HG02973 (cell line): ENCODE measurements around the gene SMKR1.
A peak's percentile ranks its signal among the peaks of the same experiment; 100 is the strongest.
"Not testable (repeated sequence)": the region's sequence is repeated elsewhere in the genome, so short reads cannot be mapped to it uniquely, and the experiment has no call there.

Experiments used
- ATAC-seq: cut with Tn5 transposase; IDR thresholded peaks from one replicate; pipeline ENCODE4 v1.9.1; 2021; ENCODE audit warnings: moderate library complexity; ENCODE audit not compliant: unreplicated experiment

The SMKR1 gene

DNA sequence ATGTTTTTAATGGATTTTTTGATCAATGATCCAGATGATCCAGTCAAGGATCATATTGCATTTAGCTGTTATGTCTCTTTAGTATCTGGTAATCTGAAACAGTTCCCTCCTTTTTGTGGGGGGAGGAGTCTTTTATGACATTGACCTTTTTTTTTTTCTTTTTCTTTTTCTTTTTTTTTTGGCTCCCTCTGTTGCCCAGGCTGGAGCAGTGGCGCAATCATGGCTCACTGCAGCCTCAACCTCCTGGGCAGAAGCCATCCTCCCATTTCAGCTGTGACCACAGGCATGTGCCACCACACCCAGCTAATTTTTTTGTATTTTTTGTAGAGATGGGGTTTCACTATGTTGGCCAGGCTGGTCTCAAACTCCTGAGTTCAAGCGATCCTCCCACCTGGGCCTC, 22.1 kb downstream of the SMKR1 start:
- not testable (repeated sequence) for ATAC-seq

DNA sequence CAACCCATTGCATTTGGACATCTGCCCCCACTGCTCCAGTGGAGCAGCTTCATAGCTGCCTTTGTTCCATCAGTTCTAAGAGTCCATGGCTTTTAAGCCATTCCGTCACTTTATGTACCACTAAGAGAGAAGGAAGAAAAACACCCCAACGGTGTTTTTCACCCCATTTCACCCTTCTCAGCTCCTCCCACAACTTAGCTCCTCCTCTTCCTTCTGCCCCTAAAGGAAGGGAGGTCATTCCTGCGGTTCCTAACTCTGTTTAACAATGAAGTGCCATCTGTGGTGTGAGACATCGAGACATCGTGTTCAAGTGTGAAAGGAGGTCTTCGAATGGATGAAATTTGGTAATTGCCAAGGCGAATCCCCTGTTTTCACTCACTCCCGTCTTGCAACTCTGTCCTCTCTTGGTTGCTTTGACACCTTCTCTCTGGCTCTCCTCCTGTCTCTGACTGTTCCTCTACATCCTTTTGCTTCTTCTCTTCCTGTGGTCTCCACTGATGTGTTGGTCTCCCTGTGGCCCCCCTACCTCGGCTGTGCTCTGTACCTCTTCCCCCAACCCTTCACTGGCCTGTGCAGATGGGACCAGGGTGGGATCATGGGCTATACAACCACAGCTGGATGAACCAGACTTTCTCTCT, 23.0 kb downstream of the SMKR1 start:
- no peak for ATAC-seq

DNA sequence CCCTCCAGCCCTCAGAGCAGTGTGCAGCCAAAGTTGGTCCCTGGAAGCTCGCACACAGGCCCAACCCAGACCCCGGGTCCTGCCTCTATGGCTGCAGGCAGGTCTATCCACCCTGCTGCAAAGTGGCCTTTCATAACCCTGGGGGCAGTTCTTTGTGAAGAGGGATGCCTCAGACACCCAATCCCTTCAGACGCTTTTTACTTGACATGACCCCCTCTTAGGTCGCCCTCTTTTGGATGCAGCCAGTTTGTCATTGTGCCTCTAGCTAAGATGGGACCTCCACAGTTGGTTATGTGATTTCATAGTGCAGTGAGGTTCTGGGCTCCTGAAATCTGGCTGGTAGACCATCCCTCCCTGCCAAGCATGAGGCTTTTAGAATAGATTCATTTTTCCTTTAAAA, 27.3 kb downstream of the SMKR1 start:
- ATAC-seq: no peak

DNA sequence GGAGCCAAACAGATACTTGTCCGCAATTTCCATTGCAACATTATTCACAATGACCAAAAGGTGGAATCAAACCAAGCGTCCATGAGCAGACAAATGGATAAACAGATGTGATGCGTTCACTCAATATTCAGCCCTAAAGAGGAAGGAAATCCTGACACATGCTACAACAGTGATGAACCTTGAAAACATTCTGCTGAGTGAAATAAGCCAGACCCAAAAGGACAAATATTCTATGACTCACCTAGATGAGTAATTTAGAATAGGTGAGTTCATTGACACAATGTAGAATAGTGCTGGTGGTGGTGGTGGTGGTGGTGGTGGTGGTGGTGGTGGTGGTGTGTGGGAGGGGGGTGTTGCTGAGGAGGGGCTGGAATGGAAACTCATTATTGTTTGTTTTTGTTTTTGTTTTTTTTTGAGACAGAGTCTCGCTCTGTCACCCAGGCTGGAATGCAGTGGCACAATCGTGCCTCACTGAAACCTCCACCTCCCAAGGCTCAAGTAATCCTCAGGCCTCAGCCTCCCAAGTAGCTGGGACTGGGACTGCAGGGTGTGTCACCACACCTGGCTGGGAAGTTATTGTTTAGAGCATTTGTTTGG, 28.6 kb downstream of the SMKR1 start:
- ATAC-seq: peak; percentile 53

DNA sequence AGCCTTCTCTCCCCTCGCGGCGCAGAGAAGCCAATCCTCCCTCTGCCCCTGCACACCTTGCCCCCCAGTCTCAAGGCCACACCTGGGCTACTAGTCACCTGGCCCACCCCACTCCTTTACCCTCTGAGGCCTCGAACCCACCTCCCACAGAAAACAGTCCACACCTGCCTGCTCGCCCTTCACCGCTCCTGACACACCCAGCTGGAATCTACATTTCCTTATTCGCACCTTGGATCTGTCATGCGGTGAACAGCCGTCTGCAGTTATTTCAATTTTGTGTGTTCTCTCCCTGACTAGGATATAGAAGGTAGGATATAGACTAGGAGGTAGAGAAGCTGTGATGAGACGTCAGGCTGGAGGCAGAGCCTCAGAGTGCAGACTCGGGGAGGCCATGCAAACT, 29.4 kb downstream of the SMKR1 start:
- no peak for ATAC-seq

DNA sequence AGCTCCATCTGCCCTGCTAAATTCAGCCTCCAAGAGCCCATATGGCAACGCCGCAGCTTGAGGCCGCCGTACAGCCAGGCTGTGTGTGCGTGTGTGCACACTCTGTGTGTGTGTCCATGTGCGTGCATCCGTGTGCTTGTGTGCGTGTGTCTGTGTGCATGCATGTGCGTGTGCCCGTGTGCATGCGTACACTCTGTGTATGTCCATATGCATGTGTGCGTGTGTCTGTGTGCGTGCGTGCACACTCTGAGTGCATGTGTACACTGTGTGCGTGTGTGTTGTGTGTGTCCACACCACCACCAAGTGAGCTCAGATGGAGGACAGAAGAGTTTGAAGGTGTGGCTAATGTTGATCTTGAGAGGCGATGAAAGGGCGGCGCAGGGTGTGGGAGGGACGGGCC, 30.0 kb downstream of the SMKR1 start:
- ATAC-seq: no peak

DNA sequence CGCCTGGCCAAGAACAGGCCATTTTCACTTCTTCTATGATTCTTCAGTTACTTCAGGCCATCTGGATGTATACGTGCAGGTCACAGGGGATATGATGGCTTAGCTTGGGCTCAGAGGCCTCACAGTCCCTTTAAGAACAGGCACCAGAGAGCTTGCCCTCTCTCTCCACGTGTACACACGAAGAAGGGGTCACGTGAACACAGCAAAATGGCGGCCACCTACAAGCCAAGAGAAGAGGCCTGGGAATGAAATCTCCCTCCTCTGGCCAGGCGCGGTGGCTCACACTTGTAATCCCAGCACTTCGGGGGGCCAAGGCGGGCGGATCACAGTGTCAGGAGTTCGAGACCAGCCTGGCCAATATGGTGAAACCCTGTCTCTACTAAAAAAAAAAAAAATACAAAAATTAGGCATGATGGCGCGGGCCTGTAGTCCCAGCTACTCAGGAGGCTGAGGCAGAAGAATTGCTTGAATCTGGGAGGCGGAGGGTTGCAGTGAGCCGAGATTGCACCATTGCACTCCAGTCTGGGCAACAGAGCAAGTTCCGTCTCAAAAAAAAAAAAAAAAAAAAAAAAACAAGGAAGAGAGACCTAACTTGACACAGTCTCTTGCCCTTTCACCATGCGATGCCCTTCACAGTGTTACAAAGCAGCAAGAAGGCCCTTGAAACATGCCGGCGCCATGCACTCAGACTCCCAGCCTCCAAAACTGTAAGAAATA, 32.4 kb downstream of the SMKR1 start:
- not testable (repeated sequence) for ATAC-seq

DNA sequence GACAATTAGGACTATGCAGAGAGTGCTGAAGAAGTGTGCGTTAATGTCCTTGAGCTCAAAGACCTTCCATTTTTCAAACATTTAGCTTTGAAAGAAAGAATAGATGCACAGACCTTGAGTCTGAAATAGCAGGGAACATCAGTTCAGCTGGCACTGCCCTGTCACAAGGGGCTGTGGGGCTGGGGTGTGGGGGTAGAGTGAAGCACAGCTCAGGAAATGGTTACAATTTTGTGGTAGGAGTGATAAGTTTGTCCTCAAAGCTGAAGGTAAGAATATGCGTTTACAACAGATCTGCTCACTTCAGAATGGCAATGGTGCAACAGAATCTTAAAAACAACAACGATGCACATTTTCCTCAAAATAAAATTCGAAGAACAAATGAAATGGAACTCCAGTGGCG, 33.6 kb downstream of the SMKR1 start:
- no peak for ATAC-seq

DNA sequence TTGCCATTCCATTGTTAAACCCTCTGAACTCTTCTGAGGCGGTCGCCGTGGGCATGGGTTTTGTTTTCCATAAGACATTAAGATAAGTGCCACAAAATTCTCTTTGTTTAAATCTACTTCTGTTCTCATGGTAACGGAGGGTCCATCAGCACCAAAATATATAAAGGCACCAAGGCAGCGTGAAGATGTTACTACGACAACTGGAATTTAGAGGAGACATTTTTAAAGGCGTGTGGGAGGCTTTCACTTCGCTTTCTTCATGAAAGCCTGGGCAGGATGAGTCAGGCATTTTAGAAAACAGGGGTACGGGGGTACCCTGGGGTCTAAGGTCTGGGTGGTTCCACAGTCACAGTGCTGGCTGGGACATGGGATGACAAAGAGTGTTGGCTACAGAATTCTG, 34.0 kb downstream of the SMKR1 start:
- ATAC-seq: no peak

DNA sequence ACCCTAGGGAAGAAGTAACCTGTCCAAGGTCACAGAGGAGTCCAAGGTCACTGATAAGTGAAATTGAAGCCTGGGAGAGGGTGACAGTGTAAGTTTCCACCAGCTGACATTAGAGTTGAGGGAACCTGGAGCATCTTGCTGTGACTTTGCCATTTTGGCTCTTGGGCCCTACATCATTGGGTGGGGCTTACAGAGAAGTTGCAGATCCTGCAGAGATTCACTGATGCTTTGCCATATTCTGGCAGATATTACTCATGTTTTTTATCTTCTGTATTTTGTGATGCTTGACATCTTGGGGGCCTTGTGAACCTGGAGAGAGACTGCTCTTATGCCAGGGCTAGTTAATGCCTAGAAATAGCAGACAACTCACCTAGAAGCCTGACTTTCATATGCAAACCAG, 36.5 kb downstream of the SMKR1 start:
- no peak for ATAC-seq

DNA sequence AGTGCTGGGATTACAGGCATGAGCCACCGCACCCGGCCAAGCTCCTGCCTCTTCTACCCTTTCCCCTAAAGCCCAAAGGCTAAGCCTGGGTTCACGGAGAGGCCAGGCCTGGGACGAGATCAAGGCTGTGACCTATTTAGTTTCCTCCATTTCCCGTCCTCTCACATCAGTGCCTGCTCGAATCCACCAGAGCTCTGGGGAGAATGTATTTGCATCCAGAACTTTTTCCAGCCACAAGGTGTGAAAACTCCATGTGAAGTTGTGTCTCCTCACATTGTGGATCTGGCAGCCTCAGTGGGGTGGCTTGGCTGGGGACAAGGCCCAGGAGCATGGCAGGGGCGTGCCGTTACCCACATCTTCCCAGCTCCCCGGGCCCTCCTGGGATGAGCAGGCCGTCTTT, 38.0 kb downstream of the SMKR1 start:
- ATAC-seq: no peak

DNA sequence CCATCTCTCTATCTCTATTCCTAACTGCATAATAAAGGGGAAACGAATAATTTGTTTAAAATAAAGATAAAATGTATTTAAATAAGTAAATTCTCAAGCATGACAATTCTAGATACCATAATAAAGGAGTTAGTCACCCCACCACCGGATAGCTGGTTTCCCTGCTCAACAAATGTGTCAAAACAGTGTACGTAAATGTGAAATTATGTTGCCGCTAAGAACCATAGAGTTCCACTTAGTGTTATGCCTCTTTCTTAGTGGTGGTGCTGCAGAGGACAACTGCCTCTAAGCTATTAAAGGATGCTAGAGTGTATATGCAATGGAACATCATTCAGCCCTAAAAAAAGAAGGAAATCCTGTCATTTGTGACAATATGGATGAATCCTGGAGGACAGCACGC, 42.4 kb downstream of the SMKR1 start:
- ATAC-seq: no peak

DNA sequence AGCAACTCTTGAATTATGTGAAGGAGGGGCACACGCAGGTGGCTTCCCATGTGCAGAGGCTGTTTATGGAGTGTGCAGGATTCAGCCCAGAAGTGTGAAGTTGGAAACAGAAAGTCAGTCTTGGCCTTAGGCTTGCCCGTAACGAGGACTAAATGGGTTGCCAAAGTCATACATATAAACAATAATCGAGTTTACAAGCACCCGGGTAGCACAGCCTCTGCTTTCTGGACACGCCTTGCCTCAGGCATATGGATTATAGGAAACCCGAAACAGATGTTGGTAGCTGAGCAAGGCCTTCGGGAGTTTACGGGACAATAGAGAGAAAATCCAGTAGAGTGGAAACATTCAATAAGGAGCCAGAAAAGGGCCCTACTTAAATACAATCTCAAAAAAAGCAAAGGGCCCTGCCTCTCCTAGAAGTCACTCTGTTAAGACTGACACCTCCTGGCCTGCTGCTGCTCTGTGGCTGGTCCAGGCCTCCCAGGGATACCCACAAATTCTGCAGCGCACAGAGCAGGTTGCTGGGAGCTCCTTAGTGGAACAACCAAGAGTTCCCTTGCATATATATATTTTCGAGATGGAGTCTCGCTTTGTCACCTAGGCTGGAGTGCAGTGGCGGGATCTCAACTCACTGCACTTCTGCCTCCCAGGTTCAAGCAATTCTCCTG, 48.5 kb downstream of the SMKR1 start:
- no peak for ATAC-seq

DNA sequence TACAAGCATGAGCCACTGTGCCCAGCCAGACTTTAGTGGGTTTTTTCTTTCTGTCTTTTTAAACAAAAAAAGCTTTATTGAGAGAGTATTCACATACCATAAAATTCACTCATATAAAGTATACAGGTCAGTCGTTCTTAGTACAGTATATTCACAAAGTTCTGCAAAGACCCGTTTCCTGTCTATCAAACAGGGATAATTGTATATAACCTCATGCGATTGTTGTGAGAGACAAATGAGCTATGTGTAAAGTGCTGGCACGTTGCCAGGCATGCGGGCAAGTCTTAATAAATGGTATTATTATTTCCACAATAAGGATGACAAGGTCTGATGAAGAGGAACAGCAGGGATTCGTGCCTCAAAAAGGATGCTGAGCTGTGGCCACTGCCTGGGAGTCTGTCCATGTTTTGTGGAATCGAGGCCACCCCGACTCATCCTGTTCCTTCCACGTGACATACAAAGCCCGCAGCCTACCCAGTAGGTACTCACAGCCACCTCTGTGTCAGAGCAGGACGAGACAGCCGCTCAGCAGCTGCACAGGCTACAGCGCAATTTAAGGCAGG, 51.6 kb downstream of the SMKR1 start:
- ATAC-seq: no peak

DNA sequence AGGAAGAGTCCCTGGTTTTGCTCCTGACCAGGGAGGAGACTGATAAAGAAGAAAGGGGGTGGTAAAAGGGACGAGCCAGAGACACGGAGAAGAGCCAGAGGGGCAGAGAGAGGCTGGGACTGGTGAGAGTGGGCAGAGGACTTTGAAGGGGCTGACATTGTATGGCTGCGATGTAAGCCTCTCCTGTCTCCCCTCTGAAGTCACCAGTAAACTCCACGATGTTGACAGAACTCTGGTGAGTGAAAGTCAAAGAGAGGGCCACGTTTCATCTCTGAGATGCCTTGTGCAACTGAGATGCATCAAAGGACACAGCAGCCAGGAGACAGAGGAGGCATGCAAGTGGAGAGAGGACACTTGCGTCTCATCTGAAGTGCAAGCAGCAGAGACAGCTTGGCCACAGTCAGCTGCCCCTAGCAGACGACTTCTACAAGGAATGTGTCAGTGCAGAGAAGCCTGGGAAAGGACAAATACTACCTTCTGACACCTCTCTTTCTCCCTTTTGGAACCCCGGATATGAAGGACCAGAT, 54.3 kb downstream of the SMKR1 start:
- ATAC-seq: no peak

DNA sequence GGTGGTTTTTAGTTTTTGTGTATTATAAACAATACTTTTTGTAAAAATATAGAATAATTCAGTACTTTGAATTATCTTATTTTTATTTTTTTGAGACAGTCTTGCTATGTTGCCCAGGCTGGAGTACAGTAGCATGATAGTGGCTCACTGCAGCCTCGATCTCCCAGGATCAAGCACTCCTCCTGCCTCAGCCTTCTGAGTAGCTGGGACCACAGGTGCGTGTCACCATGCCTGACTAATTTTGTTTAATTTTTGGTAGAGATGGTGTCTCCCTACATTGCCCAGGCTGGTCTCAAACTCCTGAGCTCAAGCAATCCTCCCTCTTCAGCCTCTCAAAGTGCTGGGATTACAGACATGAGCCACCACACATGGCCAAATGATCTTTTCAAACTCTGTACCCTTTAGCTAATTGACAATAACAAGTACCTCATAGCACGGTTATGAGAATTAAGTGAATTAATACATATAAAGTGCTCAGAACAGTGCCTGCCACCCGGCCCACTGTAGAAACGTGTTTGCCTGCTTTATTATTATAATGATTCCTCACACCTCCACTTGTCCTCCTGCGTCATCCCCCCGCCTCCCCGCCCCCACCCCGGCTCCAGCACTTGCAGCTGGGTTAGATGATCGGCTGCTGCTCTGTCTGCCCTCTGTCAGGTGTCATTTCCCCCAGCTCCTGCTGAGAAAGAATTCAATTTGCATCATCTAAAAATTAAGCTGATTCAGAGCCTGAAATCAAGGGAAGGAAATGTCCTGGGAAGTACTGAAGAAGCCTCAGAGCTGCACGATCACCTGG, 55.6 kb downstream of the SMKR1 start:
- ATAC-seq: no peak

DNA sequence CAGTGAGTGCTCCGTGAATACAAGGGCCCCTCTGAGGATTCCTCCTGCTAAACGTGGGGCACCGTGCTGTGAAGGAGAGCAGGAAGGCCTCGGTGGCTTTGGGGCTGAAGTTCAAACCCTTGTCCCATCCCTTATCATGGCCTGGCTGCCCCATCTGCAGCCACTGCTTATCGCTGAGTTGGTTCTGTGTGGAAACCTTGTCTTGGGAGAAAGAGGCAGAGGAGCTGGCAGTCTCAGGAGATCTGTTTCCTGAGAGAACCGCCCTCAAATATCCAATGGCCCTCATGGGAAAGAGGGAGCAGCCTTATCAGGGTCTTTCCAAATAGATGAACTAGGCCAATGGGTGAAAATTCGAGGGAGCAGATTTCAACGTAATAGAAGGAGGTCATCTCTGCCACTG, 57.2 kb downstream of the SMKR1 start:
- ATAC-seq: no peak

DNA sequence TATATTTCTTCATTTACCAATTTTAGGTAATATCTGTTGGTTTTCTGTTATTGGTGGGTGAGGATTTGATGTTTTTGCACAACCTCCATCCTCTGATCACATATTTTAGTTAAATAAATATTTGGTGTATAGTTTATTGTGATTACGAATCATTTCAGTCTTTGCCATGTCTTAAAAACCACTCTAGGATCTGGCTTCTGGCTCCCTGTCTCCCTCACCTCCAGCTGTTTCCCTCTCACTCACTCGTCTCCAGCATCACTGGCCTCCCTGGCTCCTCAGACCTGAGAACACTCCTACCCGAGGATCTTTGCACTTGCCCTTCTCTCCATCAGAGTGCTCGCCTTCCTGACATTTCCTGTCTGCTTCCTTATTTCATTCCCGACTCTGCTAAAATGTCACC, 58.5 kb downstream of the SMKR1 start:
- ATAC-seq: no peak

DNA sequence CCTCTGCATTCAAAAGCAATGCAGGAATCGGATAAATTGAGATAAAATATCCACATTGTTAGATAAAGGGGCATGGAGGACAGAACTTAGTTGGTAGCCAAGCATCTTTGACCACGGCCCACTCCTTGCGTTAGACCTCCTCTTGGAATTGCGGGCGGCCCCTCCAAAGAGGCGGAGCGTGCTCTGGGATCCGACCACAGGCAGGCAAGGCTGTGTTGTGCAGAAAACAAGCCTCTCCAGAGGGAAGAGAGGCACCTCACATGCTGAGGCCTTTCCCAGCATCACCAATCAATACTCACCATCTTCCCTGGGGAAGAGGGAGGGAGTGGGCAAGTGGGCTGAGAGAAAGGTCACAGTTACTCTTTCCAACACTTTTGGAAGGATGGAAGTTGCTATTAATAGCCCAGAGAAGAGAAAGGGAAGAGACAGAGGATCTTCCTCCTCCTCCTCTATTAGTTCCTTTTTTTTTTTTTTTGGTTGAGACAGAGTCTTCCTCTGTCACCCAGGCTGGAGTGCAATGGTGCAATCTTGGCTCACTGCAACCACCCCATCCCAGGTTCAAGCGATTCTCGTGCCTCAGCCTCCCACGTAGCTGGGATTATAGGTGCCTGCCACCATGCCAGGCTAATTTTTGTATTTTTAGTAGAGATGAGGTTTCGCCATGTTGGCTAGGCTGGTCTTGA, 59.5 kb downstream of the SMKR1 start:
- ATAC-seq: no peak
